H9 (cell line): ENCODE results near the gene LAMC3. TPM values are rescaled to one million over a fixed set of nuclear protein-coding genes. Genes with fewer than 3 reads are reported as not detected.
A peak's percentile ranks its signal among the peaks of the same experiment; 100 is the strongest.

Experiments used
- DNase-seq: peaks from one replicate; pipeline ENCODE4 v3.0.0-alpha.2; 2017
- H2AFZ ChIP-seq: one replicate; pipeline ENCODE4 v1.6.1; 2013; ENCODE audit warnings: mild to moderate bottlenecking, low read length, control low read depth, moderate library complexity
- H2AK5ac ChIP-seq: 2 replicates; pipeline ENCODE4 v1.6.1; 2013; ENCODE audit warnings: low read length, control low read depth, mixed read lengths; ENCODE audit not compliant: insufficient read length
- H2BK120ac ChIP-seq: one replicate; pipeline ENCODE4 v1.6.1; 2013; ENCODE audit warnings: low read depth, mild to moderate bottlenecking, low read length, control low read depth, inconsistent platforms; ENCODE audit not compliant: poor library complexity, severe bottlenecking
- H2BK12ac ChIP-seq: 2 replicates; pipeline ENCODE4 v1.6.1; 2013; ENCODE audit warnings: low read length, control low read depth, mixed read lengths, low read depth; ENCODE audit not compliant: insufficient read length
- H2BK15ac ChIP-seq: 2 replicates; pipeline ENCODE4 v1.6.1; 2013; ENCODE audit warnings: low read depth, low read length, control low read depth
- H2BK20ac ChIP-seq: one replicate; pipeline ENCODE4 v1.6.1; 2013; ENCODE audit warnings: low read depth, mild to moderate bottlenecking, low read length, control low read depth, inconsistent platforms; ENCODE audit not compliant: poor library complexity, severe bottlenecking
- H2BK5ac ChIP-seq: 2 replicates; pipeline ENCODE4 v1.6.1; 2013; ENCODE audit warnings: low read length, control low read depth, mixed read lengths; ENCODE audit not compliant: insufficient read length
- H3K14ac ChIP-seq: 2 replicates; pipeline ENCODE4 v1.6.1; 2013; ENCODE audit warnings: low read length, control low read depth; ENCODE audit not compliant: insufficient read depth
- H3K18ac ChIP-seq: 2 replicates; pipeline ENCODE4 v1.6.1; 2013; ENCODE audit warnings: low read depth, mild to moderate bottlenecking, mixed read lengths, low read length, control low read depth; ENCODE audit not compliant: insufficient read length
- H3K23ac ChIP-seq: 2 replicates; pipeline ENCODE4 v1.6.1; 2013; ENCODE audit warnings: low read length, control low read depth, mixed read lengths, low read depth; ENCODE audit not compliant: insufficient read length
- H3K23me2 ChIP-seq: 2 replicates; pipeline ENCODE4 v1.6.1; 2013; ENCODE audit warnings: low read depth, mild to moderate bottlenecking, mixed read lengths, low read length, control low read depth; ENCODE audit not compliant: insufficient read length, poor library complexity, severe bottlenecking
- H3K27ac ChIP-seq: 2 replicates; pipeline ENCODE4 v1.5.1; 2013; ENCODE audit warnings: low read length, control low read depth, mixed read lengths, low read depth; ENCODE audit not compliant: insufficient read length
- H3K27me3 ChIP-seq: 2 replicates; pipeline ENCODE4 v1.6.1; 2013; ENCODE audit warnings: low read length, control low read depth, inconsistent platforms; ENCODE audit not compliant: insufficient read depth
- H3K4ac ChIP-seq: 2 replicates; pipeline ENCODE4 v1.6.1; 2013; ENCODE audit warnings: low read depth, mild to moderate bottlenecking, control low read depth, inconsistent platforms, low read length, moderate library complexity
- H3K4me1 ChIP-seq: 2 replicates; pipeline ENCODE4 v1.6.1; 2013; ENCODE audit warnings: low read length, control low read depth, inconsistent platforms; ENCODE audit not compliant: insufficient read depth
- H3K4me2 ChIP-seq: 2 replicates; pipeline ENCODE4 v1.6.1; 2013; ENCODE audit warnings: low read length, control low read depth, mixed read lengths; ENCODE audit not compliant: insufficient read length, insufficient read depth
- H3K56ac ChIP-seq: 2 replicates; pipeline ENCODE4 v1.6.1; 2013; ENCODE audit warnings: low read depth, mild to moderate bottlenecking, mixed read lengths, low read length, control low read depth; ENCODE audit not compliant: insufficient read length
- H3K79me1 ChIP-seq: 2 replicates; pipeline ENCODE4 v1.6.1; 2013; ENCODE audit warnings: low read depth, mild to moderate bottlenecking, moderate library complexity, low read length, control low read depth, inconsistent platforms; ENCODE audit not compliant: insufficient read depth, poor library complexity, severe bottlenecking
- H3K79me2 ChIP-seq: 2 replicates; pipeline ENCODE4 v1.6.1; 2013; ENCODE audit warnings: low read length, control low read depth, inconsistent platforms; ENCODE audit not compliant: insufficient read depth
- H3K9ac ChIP-seq: 2 replicates; pipeline ENCODE4 v1.6.1; 2013; ENCODE audit warnings: low read length, control low read depth, mixed read lengths; ENCODE audit not compliant: insufficient read length; ENCODE audit errors: extremely low read depth
- H3K9me3 ChIP-seq: one replicate; pipeline ENCODE4 v1.6.1; 2013; ENCODE audit warnings: low read depth, low read length, inconsistent platforms; ENCODE audit not compliant: control insufficient read depth
- H3T11ph ChIP-seq: one replicate; pipeline ENCODE4 v1.6.1; 2013; ENCODE audit warnings: mild to moderate bottlenecking, low read length, control low read depth, inconsistent platforms
- H4K20me1 ChIP-seq: one replicate; pipeline ENCODE4 v1.6.1; 2013; ENCODE audit not compliant: control insufficient read depth, insufficient read length, insufficient read depth
- H4K5ac ChIP-seq: 2 replicates; pipeline ENCODE4 v1.6.1; 2013; ENCODE audit warnings: low read depth, mild to moderate bottlenecking, mixed read lengths, low read length, control low read depth; ENCODE audit not compliant: insufficient read length
- H4K8ac ChIP-seq: replicated peaks from 2 replicates; pipeline ENCODE4 v1.6.1; 2013; ENCODE audit warnings: low read length, control low read depth, mixed read lengths, low read depth; ENCODE audit not compliant: insufficient read length
- H4K91ac ChIP-seq: 2 replicates; pipeline ENCODE4 v1.6.1; 2013; ENCODE audit warnings: low read depth, mild to moderate bottlenecking, moderate library complexity, mixed read lengths, low read length, control low read depth; ENCODE audit not compliant: insufficient read length
- H3K27ac Mint-ChIP-seq, 3 experiments: 2 replicates in 2 of 3; 3 replicates in 1 of 3; pipeline ENCODE4 v1.8.0; 2020 to 2021; ENCODE audit warnings: mixed read lengths in 3 of 3, mild to moderate bottlenecking in 1 of 3, moderate library complexity in 1 of 3
- H3K27me3 Mint-ChIP-seq: 2 replicates; pipeline ENCODE4 v1.8.0; 2021; ENCODE audit warnings: low read depth, mild to moderate bottlenecking, moderate library complexity, mixed read lengths
- H3K36me3 Mint-ChIP-seq, 3 experiments: 2 replicates in 2 of 3; 3 replicates in 1 of 3; pipeline ENCODE4 v1.8.0; 2020 to 2021; ENCODE audit warnings: low read depth in 3 of 3, mixed read lengths in 3 of 3; ENCODE audit not compliant: insufficient read depth in 1 of 3
- H3K4me1 Mint-ChIP-seq, 2 experiments: 2 replicates each; pipeline ENCODE4 v1.8.0; 2020; ENCODE audit warnings: mixed read lengths in 2 of 2
- H3K4me3 Mint-ChIP-seq, 2 experiments: 2 replicates in 1 of 2; 3 replicates in 1 of 2; pipeline ENCODE4 v1.8.0; 2020 to 2021; ENCODE audit warnings: mild to moderate bottlenecking in 2 of 2, mixed read lengths in 2 of 2, moderate library complexity in 1 of 2
- H3K9me3 Mint-ChIP-seq, 2 experiments: 2 replicates in 1 of 2; 3 replicates in 1 of 2; pipeline ENCODE4 v1.8.0; 2020; ENCODE audit warnings: mild to moderate bottlenecking in 2 of 2, mixed read lengths in 2 of 2, moderate library complexity in 1 of 2
- WGBS: extraction: QIAGEN DNeasy Blood & Tissue Kit; methylation state at CpG from one replicate; pipeline ENCODE4 v1.1.7; 2013; ENCODE audit warnings: missing lambda C conversion rate, low lambda C conversion rate, mixed read lengths; ENCODE audit not compliant: insufficient read length; ENCODE audit errors: extremely low coverage; 5-methylcytosine and 5-hydroxymethylcytosine counted together
- total RNA-seq: library from RNA; stranded (reverse); gene quantifications from 2 replicates; pipeline ENCODE4 v1.2.1, GENCODE V29; 2021
- TF ChIP-seq, protein P1 (sequence below): fragments of 200-600 bp; sonication (generic); conservative IDR thresholded peaks from 3 replicates; pipeline ENCODE4 v1.8.0; 2021; ENCODE audit warnings: antibody characterized with exemption, mild to moderate bottlenecking

The LAMC3 gene
- total RNA-seq, 1 experiment from 2014 or later = 21.7 TPM

DNA sequence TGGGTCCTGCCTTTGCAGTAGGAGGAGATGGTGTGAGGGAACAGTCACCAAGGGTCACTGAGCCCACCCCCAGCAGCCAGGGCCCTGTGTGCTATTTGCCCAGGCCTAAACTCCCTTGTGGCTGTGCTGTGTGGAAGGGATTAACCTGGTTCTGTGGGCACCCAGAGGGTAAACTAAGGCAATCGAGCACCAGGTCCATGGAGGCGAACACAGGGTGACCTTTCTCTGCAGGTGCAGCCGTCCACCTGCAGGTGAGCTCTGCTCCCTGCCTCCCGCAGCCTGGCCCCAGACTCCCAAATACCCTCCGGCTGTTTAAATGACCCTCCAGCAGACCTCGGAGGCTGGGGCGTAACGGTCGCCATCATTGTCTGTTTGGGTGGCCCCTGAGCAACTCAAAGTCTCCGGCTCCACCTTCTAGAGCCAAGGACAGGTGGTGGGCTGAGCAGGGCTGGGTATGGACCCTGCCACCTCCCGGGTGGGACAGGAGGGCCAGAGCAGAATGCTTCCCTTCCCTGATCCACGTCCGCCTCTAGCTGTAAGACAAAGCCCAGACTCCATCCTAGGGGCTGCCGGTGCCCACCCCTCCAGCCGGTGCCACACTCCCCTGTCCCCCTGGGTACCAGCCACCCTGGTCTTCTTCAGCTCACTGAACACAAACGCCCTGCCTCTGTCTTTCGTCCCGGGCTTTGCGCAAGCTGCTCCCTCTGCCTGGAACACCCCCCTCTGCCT is 35.9 kb upstream of the LAMC3 start:
- no peak overlapping the region; the same call in 1 of the 2 replicates for H3K14ac ChIP-seq
- no peak overlapping the region for H3K4ac ChIP-seq
- no CpG with 5 or more reads among the region's 19 CpGs for WGBS
- Mint-ChIP-seq H3K27me3 (peaks cover 17% of the 10 kb centered on the region), H3K36me3 (no peaks in the 10 kb centered on the region), H3K4me3 (no peak overlapping the region; a peak in 1 of 5 replicates), H3K9me3 (no peaks in the 10 kb centered on the region; a peak in 1 of 5 replicates), H3K4me1 (peaks cover 0 to 16% of the 10 kb centered on the region in 2 experiments; a peak in 3 of 4 replicates), H3K27ac (peak overlapping the region in 1 of 3 experiments; percentile 39; a peak in 1 of 7 replicates)
- no peak overlapping the region for H2BK12ac ChIP-seq
- no peaks in the 10 kb centered on the region for H3K27me3 ChIP-seq
- H3K23ac ChIP-seq = no peak overlapping the region
- no peak overlapping the region for H2AK5ac ChIP-seq
- peak; percentile 27 for DNase-seq
- H4K20me1 ChIP-seq = no peaks in the 10 kb centered on the region
- no peak overlapping the region for H2BK120ac ChIP-seq
- H2BK20ac ChIP-seq = no peak overlapping the region
- H3K18ac ChIP-seq = no peak overlapping the region
- H3K27ac ChIP-seq = no peak overlapping the region
- H4K8ac ChIP-seq = no peak overlapping the region
- no peak overlapping the region for H4K5ac ChIP-seq
- H3K4me1 ChIP-seq = no peaks in the 10 kb centered on the region
- H3K4me2 ChIP-seq = no peak overlapping the region
- TF ChIP-seq, protein P1, sequence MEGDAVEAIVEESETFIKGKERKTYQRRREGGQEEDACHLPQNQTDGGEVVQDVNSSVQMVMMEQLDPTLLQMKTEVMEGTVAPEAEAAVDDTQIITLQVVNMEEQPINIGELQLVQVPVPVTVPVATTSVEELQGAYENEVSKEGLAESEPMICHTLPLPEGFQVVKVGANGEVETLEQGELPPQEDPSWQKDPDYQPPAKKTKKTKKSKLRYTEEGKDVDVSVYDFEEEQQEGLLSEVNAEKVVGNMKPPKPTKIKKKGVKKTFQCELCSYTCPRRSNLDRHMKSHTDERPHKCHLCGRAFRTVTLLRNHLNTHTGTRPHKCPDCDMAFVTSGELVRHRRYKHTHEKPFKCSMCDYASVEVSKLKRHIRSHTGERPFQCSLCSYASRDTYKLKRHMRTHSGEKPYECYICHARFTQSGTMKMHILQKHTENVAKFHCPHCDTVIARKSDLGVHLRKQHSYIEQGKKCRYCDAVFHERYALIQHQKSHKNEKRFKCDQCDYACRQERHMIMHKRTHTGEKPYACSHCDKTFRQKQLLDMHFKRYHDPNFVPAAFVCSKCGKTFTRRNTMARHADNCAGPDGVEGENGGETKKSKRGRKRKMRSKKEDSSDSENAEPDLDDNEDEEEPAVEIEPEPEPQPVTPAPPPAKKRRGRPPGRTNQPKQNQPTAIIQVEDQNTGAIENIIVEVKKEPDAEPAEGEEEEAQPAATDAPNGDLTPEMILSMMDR = no peak; the same call in 1 of the 3 replicates
- no peaks in the 10 kb centered on the region for H3K79me1 ChIP-seq
- no peak overlapping the region for H3K56ac ChIP-seq
- H3K9me3 ChIP-seq = no peaks in the 10 kb centered on the region
- H4K91ac ChIP-seq = no peak overlapping the region
- H2BK5ac ChIP-seq = no peak overlapping the region
- no peak overlapping the region for H2BK15ac ChIP-seq
- H3K23me2 ChIP-seq = no peaks in the 10 kb centered on the region
- no peaks in the 10 kb centered on the region for H3K79me2 ChIP-seq
- H2AFZ ChIP-seq = no peak overlapping the region
- no peak overlapping the region for H3T11ph ChIP-seq
- H3K9ac ChIP-seq = no peak overlapping the region
